Measurements from ENCODE around the gene KXD1.
"Not testable (repeated sequence)": the region's sequence is repeated elsewhere in the genome, so short reads cannot be mapped to it uniquely, and the experiment has no call there.

The KXD1 gene

DNA sequence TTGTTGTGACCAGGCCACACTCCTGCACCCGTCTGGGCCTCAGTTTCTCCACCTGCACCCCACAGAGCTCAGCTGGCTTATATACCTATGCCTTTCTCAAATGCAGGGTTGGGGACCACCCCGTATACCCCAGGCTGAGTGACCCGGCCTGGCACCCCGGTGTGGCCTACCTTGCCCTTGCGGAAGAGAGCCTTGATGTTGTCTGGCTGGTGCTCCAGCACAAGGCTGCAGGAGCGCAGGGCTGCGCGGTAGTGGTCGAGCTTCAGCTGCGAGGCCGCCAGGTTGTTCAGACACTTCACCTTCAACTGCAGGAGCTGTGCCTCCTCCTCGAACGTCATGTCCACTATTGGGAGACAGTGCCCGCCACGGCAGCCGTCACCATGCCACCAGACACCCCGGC, 20.2 kb upstream of the KXD1 start:
- no peak for DNase-seq

DNA sequence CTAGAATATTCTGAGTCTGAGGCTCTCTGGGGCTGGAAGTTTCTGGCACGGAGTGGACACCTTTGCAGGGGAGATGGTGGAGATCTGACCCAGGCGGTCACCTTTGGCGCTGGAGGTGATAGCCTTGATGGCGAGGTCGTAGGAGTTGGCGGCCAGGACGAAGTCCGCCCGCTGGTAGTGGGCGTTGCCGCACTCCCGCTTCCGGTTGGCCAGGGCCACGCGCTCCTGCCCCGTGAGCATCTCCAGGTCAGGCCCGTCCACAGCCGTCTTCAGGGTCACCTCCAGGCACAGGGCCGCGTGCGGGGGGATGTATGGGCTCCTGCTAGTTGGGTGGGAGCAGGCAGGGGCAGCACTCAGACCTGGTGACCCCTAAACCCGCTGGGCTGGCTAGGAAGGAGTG, 19.6 kb upstream of the KXD1 start:
- no peak for DNase-seq

DNA sequence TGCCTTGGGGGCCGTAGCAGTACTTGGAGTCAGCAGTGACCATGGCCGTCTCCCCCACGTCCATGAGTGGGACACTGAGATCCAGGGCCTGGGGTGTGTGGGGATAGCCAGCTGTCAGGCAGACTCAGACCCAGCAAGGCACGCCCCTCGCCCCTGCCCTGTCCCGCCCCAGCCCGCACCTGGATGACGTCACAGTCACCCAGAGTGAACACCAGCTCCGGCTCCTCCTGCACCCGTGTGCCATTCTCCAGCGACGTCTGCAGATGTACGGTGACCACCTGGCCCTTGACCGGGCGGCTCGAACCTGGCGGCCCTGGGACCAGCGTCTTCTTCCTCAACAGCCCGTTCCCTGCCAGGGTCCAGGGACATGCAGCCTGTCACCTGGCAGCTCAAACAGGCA, 18.3 kb upstream of the KXD1 start:
- DNase-seq, result no peak

- DNase-seq, result not testable (repeated sequence)
Observed at GRCh38 chr19:18540200-18540599, 17.5 kb upstream of the KXD1 start.

- DNase-seq, result no peak
Observed at GRCh38 chr19:18541258-18541991, 16.2 kb upstream of the KXD1 start.

DNA sequence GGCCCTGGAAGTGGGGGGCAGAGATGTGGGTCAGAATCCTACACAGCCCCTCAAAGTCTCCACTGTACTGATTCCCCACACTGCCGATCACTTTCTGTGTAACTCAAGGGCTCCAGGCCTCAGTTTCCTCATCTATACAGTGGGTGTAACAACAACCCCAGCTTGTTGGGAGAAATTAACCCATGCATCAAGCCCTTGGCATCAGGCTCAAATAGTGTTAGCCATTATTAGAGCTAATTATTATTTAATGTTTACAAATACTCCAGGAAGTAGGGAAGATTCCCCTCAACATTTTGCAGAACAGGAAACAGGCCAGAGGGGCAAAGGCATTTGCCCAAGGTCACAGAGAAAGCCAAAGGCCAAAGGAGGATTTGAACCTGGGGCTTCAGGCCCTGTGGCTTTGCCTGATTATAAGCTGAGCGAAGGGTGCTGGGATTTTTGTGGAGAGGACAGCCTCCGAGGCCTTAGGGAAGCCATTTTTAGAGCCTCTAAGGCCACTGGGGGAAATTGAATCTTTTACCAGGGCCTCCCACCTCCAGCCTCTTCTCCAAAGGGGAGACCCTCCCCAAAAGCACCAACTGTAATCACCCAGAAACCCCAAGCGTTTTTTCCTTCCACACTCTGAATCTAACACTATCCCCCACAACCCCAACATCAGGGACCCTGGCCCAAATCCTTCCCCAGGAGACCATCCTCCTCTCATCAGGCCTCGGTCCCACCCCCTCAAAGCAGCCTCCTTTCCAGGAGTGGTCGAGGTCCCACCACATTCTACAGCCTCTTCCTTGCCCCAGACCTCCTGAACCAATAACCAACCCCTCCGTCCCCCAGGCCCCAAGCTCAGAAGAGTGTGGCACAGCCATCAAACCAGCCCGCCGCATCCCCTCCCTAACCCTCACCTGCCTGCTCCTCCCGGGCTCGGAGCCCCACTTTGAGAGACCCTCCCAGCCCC, 15.4 kb upstream of the KXD1 start:
- DNase-seq, result no peak

- peak; percentile 86 for DNase-seq
Observed at GRCh38 chr19:18542941-18543813, 14.5 kb upstream of the KXD1 start, which contains the start of gene FKBP8. FKBP8 (minus strand) TSS chr19:18543573; CDS start chr19:18541970, 1,603 bp downstream.

DNA sequence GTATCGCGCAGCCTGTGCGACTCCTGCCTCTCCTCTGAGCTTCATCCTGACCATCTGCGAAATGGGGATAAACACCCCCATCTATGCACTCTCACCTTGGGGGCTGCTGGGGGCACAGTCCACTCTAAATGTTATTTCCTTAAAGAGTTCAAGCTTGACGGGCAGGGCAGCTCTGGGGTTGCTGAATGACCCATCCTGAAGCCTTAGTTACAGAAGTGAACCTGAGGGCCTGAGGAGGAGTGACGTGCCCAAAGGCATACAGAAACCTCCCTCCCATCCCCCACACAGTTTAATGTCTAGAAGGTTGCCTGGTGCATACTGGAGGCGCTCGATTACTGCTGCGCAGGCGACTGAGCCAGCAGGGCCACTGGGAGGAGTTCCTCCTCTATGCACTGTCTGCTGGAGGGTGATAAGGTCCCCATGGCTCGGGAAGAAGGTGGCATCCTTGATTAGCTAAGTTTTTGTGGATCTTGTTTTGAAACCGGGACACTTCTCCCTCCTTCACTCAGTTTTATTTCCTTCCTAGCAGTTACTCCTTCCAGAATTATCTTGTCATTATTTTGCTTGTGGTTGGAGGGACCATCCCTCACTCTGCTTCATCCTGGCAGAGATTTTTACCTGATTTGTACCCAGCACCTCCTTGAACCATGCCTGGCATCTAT, 13.7 kb upstream of the KXD1 start:
- no peak for DNase-seq

DNA sequence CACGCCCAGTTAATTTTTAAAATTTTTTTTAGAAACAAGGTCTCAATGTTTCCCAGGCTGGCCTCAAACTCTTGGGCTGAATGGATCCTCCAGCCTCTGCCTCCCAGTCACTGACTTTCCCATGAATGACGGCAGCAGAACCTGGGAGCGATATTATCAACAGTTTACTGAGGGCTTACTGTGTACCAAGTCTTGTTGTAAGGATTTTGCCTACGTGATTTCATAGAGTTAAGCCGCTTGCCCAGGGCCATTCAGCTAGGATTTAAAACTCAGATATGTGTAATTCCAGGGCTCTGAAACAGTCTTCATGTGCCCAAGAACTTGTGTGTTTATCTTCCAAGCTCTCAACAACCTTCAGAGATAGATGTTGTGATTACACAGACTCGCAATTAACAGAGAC, 6.0 kb upstream of the KXD1 start:
- no peak for DNase-seq

- no peak for DNase-seq
Observed at GRCh38 chr19:18558202-18558555, 509 bp downstream of the KXD1 start.

DNA sequence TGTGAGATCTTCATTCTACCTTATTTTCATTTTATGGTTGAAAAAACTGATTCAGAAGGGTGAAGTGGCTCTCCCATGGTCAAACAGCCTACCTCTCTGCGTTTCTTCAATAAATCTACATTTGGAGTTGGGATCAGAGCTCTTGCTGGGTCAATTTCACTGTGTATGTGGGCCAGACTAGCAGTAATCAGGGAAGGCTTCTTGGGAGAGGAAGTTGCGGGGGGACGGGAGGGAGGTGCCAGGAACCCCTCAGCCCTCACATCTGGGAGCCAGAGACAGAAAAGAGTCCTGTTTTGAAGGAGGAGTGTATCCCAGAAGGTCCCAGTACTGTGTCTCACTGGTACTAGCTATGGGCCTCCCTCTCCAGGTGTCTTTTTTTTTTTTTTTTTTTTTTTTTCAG, 934 bp downstream of the KXD1 start:
- no peak for DNase-seq

DNA sequence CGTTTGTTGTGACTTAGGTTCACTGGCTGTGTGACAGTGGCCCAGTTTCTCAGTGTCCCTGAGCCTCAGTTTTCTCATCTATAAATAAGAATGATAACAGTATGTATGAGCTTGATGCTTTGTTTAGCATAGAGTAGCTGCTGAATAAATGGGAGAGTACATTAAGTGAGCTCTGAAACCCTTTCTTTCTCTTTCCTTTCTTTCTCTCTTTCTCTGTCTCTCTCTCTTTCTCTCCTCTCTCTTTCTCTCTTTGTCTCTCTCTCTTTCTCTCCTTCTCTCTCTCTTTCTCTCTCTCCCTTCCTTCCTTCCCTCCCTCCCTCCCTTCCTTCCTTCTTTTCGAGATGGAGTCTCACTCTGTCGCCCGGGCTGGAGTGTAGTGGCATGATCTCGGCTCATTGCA, 2.0 kb downstream of the KXD1 start:
- no peak for DNase-seq

GRCh38 chr19:18562086-18562485, 4.4 kb downstream of the KXD1 start:
- DNase-seq, result no peak

DNA sequence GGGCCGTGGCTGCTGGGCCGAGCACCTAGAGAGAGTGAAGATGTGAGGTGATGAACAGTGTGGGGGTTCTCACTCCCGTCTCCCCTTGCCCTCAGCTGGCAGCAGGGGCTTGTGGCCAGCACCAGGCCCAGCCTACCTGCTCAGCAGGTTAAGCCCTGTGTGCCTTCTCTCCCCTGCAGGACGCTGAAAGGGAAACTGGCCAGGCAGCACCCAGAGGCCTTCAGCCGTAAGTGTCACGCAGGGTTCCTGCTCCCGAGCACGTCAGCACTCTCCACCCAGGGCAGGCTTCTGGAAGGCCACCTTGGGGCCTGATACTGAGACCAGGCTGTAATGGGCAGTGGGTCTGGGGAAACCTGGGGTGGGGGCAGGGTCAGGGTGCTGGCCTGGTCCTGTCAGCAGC, 9.3 kb downstream of the KXD1 start:
- DNase-seq, result no peak

GRCh38 chr19:18568367-18568766, 10.7 kb downstream of the KXD1 start:
- no peak for DNase-seq

DNA sequence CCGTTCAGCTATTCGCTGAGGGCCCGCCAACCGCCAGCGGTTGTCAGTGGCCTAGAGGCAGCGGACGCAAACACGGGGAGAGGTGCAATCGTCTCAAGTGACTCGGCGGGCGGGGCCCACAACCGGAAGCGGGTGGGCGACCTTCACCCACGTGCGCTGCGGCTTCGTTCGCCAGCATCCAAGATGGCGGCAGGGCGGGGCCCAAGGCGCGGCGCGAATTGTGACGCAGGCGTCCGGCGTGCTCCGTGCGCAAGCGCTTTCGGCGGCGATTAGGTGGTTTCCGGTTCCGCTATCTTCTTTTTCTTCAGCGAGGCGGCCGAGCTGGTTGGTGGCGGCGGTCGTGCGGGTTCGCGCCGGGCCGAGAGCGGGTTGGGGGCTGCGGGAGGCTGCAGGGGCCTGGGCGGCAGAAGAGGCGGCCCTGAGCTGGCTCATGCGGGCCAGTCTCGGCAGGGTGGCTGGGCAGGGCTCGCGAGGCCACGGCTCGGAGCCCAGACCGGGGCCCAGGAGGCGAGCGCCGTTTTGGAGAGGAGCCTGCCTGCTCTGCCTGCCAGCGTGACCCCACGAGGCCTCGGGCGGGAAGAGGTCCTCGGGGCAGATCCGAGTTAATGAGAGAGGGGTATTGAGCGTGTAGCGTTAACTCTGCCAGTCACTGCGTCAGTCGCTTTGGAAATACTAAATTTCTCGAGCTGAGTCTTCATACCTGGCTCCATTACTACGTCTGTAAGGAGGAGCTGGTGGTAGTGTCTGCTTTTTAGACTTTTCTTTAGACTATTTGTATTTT, 14.1 kb downstream of the KXD1 start, which contains the start of gene UBA52:
UBA52 (plus strand) TSS at position 294 of the 781 bp plus-strand sequence. CDS start 1,444 bp downstream, outside the sequence.
- peak; percentile 97 for DNase-seq

GRCh38 chr19:18574691-18575291, 17.1 kb downstream of the KXD1 start:
- DNase-seq, result no peak

DNA sequence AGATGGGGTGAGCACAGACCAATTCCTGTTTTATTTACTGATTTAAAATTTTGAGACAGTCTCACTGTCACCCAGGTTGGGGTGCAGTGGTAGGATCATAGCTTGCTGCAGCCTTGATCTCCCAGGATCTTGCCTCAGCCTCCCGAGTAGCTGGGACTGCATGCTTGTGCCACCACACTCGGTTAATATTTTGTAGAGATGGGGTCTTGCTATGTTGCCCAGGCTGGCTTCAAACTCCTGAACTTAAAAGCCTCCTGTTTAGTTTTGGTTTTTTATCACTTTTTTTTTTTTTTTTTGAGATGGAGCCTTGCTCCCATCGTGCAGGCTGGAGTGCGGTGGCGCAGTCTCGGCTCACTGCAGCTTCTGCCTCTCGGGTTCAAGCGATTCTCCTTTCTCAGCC, 18.7 kb downstream of the KXD1 start:
- no peak for DNase-seq

DNA sequence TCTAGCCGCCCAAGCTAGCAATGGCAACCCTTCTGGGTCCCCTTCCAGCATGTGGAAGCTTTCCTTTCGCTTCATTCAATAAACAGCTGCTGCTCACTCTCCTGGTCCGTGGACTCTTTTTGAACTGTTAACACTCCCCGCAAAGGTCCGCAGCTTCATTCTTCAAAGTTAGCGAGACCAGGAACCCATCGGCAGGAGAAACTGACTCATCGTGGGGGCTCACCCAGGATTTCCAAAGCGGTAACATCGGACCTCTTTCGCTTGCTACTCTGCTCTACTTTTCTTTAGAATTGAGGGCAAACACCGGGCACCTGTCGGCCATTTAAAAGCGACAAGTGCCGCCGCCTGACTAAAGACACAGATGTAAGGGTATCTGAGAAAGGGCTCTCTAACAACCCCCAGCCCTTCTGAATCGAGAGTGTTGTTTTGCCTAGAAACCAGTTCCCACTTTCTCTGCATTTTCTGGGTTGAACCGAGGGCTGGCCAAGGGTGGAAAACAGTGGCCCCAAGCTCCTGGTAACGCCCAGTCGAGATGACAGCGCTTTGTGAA, 19.8 kb downstream of the KXD1 start:
- DNase-seq, result no peak

- no peak for DNase-seq
Observed at GRCh38 chr19:18580311-18580710, 22.6 kb downstream of the KXD1 start.

DNA sequence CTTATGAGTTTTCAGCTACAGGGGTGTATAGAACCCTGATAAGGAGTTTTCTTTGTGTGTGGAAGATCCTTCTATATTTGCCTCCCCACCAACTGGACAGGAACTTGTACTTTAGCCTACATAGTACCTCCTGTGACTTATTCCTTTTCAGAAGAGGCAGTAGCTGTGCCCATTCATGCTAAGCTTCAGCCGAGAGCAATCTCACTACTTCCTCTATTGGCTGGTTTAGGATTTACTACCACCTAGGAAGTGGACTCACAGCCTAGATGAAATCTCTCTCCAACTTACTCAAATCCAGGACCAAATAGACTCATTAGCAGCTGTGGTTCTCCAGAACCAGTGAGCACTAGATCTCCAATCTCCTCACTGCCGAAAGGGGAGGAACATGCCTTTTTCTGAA, 28.6 kb downstream of the KXD1 start:
- DNase-seq, result no peak
